Glomerular endothelial cell (primary cell): ENCODE data around the gene ALG12. TPM values are rescaled to one million over a fixed set of nuclear protein-coding genes. Genes with fewer than 3 reads are reported as not detected.

Experiments
- DNase-seq: peaks from one replicate; pipeline ENCODE4 v3.0.0-alpha.2; 2011; ENCODE audit warnings: low read depth, low spot score; ENCODE audit errors: extremely low read depth
- total RNA-seq: library from RNA; depleted of rRNA; stranded (reverse); fragments of >200 nt; gene quantifications from 2 replicates; pipeline ENCODE4 v1.2.3, GENCODE V29; 2015

ALG12 gene
- total RNA-seq, 1 donor from 2014 or later = 14.5 TPM

DNA sequence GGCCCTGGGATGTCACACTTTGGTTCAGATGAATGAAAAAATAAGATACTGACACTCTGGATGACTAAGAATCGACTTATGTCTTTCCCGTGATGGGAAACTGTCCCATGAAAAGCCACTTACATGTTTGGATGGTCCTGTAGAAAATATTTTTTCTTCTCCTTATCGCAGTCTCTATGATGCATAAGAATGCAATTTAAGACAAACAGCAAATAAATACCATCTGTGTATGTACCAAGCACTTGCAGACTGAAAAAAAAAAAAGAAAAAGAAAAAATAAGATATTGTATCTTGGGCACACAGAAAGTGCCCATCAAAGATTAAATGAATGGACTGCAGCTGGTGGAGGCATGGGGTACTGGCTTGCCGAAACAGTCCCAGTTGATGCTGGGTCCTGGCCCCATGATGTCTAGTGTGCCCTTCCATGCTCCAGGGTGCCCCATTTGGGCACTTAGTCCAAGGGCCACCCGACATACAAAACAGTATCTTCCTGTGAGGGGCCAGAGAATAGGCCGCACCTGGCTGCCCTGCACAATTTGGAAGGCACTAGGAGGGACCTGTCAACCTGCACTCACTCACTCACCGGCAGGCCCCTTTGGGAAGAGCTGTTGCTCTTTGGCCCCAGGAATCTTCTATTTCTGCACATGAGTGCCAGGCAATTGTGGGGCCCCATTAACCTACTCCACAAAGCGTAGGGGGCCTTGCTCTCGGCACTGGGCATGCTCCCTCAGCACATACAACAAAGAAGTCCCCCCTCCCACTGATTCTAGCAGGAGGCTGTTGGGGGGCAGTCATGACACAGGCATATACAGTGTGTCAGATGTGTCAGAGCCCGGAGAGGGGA is 67.1 kb downstream of the ALG12 start:
- DNase-seq = no peak

Other genes with a start within 250 kb of the ALG12 start
- gene BRD1, start 90.6 kb downstream of the ALG12 start, total RNA-seq = 22.8 and 30.9 TPM in 2 replicates
- gene ZBED4, start 64.6 kb downstream of the ALG12 start, total RNA-seq = 19.0 and 25.9 TPM in 2 replicates
- gene CRELD2, start 196 bp upstream of the ALG12 start, total RNA-seq = 67.8 and 84.8 TPM in 2 replicates
- gene PIM3, start 42.3 kb upstream of the ALG12 start, total RNA-seq = 116 and 197 TPM in 2 replicates
- not detected in 2 replicates for gene IL17REL, start 94.3 kb upstream of the ALG12 start, total RNA-seq
- not detected in 2 replicates for gene TTLL8, start 139.9 kb upstream of the ALG12 start, total RNA-seq
- gene MLC1, start 167.0 kb upstream of the ALG12 start, total RNA-seq = not detected in 2 replicates
- 2.1 and 11.7 TPM in 2 replicates for gene MOV10L1, start 171.6 kb upstream of the ALG12 start, total RNA-seq